WI38 (cell line): Measurements from ENCODE around the gene LMF1.

Experiments used
- H3K4me3 ChIP-seq: 2 replicates; pipeline ENCODE4 v1.5.1; 2011; ENCODE audit warnings: low read depth, mild to moderate bottlenecking, control low read depth, low read length
- CTCF ChIP-seq: IDR thresholded peaks from 2 replicates; pipeline ENCODE4 v1.5.1; 2012; ENCODE audit warnings: low read depth, mild to moderate bottlenecking, control low read depth, low read length

Gene LMF1

GRCh38 chr16:852451-853185, 118.2 kb downstream of the LMF1 start:
- no peak overlapping the region for H3K4me3 ChIP-seq
- no peak for TF ChIP-seq CTCF

GRCh38 chr16:851871-852270, 118.9 kb downstream of the LMF1 start:
- H3K4me3 ChIP-seq, result no peak overlapping the region
- no peak for TF ChIP-seq CTCF

GRCh38 chr16:851209-851810, 119.5 kb downstream of the LMF1 start:
- TF ChIP-seq CTCF, result no peak
- no peak overlapping the region for H3K4me3 ChIP-seq

GRCh38 chr16:850668-851067, 120.1 kb downstream of the LMF1 start:
- H3K4me3 ChIP-seq, result no peak overlapping the region
- no peak for TF ChIP-seq CTCF

- H3K4me3 ChIP-seq, result no peak overlapping the region
- TF ChIP-seq CTCF, result no peak
Measured at GRCh38 chr16:848510-849253, 122.1 kb downstream of the LMF1 start.

- no peak overlapping the region for H3K4me3 ChIP-seq
- TF ChIP-seq CTCF, result no peak
Measured at GRCh38 chr16:847681-848445, 122.9 kb downstream of the LMF1 start.
